Measurements from ENCODE around the gene SQSTM1. TPM values are rescaled to one million over a fixed set of nuclear protein-coding genes. Genes with fewer than 3 reads are reported as not detected.
"Not testable (repeated sequence)": the region's sequence is repeated elsewhere in the genome, so short reads cannot be mapped to it uniquely, and the experiment has no call there.

SQSTM1 gene
- total RNA-seq, 1 donor from 2014 or later = 447 TPM

DNA sequence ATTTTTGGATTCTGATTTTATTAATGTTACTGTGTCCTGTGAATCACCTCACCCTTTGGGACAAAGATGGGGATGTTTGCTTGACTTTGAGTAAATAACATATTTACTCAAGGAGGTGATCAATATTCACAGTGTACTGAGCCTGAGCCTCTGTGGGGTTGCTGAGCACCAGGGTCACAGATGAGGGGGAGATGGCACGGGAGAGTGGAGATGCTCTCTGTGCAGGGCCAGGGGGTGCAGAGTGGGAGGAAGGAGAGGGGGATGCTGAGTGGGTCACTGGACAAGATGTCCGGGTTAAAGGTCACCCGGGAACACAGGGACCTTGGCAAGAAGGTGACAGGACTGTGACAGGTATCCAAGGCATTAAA is 4.0 kb downstream of the SQSTM1 start:
- DNase-seq (ENCODE audit: low read depth) = no peak

DNA sequence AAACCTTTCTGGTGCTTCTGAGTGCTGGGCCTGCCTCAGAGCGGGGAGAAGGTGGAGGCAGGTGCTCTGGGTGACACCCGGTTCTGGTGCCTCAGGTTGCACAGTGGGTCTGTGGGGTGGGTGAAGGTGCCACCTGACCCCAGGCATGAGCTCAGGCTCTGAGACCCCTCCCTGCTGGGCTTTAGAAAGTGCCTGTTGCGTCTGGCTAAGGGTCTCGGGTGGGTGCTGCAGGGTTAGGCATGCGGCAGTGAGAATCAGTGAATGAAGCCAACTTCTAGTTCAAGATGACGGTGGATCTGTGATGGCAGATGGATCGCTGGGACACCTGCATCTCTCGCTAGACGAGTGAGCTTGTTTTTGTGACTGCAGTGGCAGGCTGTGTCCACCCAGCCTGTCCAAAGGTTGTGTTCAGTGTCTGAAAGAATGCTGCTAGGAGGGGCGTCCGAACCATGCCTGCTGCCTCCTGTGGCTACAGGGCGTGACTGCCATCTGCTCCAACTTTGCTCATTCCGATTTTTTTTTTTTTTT is 5.0 kb downstream of the SQSTM1 start:
- no peak for DNase-seq (ENCODE audit: low read depth)

DNA sequence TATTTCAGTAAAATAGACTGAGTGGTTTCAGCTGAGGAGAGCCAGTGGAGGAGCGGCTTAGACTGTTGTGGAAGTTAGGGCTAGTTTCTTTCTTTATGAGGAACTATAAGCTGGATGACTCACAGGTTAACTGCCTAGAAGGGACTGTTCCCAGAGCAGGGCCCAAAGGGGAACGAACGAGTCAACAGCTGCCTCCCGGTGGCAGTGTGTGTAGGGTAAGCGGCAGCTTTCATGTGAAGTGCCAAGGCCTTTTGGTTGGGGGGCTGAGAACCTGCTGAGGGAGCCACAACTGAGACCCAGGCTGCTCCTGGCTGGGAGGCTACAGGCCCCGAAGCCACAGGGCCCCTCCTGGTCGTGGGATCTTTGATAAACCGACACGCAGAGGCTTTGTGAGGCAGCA is 7.0 kb downstream of the SQSTM1 start:
- peak; percentile 79 for DNase-seq (ENCODE audit: low read depth)

DNA sequence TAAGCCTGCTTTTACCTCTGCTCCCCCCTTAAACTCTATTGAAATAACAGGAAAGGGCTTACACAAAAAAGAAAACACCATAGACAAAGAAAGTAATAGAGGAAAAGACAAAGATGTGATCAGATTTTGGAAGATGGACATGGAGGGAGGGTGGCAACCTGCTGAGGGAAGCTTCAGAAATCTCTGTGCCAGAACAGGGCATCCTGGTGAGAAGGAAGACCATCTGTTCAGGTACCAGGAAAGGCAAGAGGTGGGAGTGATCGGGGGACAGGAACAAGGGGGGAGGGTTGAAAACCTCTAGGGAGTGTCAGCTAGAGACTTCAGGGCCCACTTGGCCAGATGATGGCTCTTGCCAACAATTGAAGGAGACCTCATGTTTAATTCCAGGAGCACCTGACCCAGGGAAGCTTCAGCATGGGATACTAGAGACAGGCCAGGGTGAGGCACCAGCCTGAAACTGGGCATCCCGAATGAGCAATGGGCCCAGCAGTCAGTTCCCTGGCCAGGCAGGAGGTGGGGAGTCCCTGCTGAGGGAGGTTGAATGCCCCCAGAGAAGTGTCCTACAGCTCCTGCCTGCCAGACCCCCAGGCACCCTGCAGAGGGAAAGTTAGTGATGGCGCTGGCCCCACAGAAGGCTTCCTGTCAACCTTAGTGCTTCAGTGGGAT is 8.2 kb downstream of the SQSTM1 start:
- no peak for DNase-seq (ENCODE audit: low read depth)

DNA sequence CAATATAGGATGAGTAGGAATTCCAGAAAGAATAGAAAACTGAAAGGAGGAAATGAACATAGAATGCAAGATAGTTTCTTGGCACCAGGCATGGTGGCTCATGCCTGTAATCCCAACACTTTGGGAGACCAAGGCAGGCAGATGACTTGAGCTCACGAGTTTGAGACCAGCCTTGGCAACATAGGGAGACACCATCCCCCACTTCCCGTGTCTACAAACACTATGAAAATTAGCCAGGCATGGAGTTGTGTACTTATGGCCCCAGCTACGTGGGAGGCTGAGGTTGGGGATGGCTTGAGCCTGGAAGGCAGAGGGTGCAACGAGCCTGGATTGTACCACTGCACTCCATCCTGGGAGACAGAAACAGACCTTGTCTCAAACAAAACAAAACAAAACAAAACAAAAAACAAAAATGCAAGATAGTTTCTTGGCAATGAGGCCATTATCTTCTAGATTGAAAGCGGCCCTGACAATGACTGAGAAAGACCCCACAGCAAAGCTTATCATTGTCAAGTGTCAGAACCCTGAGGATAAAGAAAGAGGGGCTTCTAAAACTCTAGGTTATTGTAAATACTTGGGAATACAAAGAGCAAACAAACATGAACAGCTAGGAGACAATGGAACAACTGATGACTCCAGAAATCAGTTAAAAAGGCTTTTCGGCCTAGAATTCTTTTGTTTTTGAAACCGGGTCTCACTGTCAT is 9.2 kb downstream of the SQSTM1 start:
- peak; percentile 56 for DNase-seq (ENCODE audit: low read depth)

DNA sequence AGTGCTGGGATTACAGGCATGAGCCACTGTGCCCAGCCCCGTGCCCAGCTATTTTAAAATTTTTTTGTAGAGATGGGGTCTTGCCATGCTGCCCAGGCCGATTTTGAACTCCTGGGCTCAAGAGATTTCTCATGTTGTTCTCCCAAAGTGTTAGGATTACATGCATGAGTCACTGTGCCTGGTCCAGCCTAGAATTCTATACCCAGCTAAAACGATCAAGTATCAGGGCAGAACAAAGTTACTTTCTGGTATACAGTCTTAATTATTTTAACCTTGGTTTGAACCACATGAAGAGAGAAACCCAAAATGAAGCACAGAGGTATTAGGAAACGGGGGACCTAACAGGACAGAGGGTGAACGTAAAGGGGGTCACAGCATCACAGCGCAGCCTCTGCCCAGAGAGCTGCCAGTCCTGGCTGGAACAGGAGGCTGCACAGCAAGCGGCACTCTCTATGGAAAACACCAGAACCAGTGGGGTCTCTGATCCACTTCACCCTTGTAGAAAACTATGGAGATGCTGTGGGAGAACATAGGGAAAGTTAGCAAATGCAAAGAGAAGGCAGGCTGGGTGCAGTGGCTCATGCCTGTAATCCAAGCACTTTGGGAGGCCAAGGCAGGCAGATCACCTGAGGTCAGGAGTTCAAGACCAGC is 10.2 kb downstream of the SQSTM1 start:
- no peak for DNase-seq (ENCODE audit: low read depth)

DNA sequence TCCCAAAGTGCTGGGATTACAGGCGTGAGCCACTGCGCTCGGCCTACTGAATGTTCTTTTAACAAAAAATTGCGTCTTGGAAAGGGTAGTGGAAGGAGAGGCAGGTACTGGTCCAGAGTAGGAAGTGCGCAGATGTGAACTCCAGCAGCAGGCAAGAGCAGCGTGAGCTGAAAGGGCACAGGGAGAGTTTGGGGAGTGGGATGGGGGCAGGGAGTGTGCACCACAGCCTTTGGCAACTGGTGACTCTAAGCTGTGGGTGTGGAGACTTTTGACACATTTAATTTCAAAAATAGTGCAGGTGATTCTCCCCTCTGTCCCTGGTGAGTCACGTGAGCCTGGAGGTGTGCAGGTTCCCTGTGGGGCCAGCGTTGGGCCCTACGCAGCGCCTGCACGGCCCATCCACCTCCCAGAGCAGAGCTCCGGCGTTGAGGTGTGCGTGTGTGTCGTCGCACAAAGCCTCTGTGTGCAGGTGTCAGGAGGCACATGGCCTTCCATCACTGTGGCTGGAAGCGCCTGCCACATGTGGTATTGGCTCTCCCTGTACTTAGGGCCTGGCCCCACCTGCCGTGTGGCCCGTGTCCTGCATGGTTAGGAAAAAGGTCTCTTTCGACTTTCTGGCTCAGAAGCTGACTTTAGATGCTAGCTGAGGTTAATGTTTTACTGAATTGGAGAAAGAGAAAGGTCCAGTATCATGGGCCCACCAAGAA is 11.5 kb downstream of the SQSTM1 start:
- no peak for DNase-seq (ENCODE audit: low read depth)

DNA sequence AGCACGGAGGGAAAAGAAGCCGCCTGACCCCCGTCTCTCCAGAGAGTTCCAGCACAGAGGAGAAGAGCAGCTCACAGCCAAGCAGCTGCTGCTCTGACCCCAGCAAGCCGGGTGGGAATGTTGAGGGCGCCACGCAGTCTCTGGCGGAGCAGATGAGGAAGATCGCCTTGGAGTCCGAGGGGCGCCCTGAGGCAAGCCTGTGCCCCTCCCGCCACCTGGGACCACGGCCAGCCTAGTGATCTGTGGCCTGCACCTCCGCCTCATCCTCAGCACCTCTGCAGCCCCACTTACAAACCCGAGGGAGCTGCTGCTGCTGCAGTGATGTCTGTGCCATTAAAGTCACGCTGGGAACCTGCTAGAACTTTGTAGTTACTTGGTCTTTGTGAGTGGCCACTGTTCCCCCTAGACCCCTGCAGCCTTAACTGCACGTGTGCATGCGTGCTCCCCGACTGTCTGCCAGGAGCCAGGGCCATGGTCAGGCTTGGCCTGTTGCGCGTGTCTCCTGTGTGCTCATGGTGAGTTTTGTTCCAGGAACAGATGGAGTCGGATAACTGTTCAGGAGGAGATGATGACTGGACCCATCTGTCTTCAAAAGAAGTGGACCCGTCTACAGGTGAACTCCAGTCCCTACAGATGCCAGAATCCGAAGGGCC is 12.5 kb downstream of the SQSTM1 start:
- DNase-seq (ENCODE audit: low read depth) = no peak

DNA sequence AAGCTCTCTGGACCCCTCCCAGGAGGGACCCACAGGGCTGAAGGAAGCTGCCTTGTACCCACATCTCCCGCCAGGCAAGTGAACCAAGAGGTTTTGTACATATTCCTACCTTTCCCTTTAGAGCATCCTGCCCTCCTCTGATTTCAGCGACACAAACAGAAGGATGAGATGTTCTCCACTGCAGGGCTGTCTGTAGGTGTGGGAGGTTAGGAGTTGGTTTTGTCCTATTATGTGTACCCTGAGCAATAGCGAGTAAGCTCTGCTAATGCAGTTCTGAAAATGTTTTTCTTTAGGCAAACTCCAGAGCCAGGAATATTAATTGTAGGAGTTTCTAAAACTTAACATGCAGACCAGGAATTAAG is 13.0 kb downstream of the SQSTM1 start:
- DNase-seq (ENCODE audit: low read depth) = no peak

DNA sequence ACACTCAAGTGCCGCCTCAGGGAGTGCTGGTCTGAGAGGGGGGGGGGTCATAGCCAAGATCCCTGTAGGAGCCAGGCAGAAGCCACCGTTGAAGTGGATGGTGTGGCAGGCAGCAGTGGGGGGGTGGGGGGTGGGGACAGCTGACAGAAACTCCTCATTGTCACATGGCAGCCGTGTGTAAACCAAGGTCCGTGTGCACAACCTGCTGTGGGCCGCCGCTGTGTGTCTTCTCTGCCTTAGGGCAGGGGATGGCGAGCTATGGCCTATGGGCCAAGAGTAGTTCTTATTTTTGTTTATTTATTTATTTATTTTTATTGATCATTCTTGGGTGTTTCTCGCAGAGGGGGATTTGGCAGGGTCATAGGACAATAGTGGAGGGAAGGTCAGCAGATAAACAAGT is 13.4 kb downstream of the SQSTM1 start:
- DNase-seq (ENCODE audit: low read depth) = no peak

DNA sequence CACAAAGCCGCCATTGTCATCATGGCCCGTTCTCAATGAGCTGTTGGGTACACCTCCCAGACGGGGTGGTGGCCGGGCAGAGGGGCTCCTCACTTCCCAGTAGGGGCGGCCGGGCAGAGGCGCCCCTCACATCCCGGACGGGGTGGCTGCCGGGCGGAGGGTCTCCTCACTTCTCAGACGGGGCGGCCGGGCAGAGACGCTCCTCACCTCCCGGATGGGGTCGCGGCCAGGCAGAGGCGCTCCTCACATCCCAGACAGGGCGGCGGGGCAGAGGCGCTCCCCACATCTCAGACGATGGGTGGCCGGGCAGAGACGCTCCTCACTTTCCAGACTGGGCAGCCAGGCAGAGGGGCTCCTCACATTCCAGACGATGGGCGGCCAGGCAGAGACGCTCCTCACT is 14.2 kb downstream of the SQSTM1 start:
- not testable (repeated sequence) for DNase-seq (ENCODE audit: low read depth)

DNA sequence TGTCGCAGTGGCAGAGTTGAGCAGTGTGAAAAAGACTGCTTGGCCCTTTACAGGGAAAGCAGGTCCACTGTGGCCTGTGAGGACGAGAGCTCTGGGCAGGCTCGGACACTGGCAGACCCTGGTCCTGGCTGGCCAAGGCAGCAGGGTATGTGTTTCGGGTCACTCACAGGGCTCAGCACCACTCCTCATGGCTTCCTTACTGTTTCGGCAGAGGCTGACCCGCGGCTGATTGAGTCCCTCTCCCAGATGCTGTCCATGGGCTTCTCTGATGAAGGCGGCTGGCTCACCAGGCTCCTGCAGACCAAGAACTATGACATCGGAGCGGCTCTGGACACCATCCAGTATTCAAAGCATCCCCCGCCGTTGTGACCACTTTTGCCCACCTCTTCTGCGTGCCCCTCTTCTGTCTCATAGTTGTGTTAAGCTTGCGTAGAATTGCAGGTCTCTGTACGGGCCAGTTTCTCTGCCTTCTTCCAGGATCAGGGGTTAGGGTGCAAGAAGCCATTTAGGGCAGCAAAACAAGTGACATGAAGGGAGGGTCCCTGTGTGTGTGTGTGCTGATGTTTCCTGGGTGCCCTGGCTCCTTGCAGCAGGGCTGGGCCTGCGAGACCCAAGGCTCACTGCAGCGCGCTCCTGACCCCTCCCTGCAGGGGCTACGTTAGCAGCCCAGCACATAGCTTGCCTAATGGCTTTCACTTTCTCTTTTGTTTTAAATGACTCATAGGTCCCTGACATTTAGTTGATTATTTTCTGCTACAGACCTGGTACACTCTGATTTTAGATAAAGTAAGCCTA is 15.7 kb downstream of the SQSTM1 start:
- DNase-seq (ENCODE audit: low read depth) = peak; percentile 65

DNA sequence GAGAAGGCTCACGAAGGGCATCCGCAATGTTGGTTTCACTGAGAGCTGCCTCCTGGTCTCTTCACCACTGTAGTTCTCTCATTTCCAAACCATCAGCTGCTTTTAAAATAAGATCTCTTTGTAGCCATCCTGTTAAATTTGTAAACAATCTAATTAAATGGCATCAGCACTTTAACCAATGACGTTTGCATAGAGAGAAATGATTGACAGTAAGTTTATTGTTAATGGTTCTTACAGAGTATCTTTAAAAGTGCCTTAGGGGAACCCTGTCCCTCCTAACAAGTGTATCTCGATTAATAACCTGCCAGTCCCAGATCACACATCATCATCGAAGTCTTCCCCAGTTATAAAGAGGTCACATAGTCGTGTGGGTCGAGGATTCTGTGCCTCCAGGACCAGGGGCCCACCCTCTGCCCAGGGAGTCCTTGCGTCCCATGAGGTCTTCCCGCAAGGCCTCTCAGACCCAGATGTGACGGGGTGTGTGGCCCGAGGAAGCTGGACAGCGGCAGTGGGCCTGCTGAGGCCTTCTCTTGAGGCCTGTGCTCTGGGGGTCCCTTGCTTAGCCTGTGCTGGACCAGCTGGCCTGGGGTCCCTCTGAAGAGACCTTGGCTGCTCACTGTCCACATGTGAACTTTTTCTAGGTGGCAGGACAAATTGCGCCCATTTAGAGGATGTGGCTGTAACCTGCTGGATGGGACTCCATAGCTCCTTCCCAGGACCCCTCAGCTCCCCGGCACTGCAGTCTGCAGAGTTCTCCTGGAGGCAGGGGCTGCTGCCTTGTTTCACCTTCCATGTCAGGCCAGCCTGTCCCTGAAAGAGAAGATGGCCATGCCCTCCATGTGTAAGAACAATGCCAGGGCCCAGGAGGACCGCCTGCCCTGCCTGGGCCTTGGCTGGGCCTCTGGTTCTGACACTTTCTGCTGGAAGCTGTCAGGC is 16.6 kb downstream of the SQSTM1 start:
- DNase-seq (ENCODE audit: low read depth) = no peak

DNA sequence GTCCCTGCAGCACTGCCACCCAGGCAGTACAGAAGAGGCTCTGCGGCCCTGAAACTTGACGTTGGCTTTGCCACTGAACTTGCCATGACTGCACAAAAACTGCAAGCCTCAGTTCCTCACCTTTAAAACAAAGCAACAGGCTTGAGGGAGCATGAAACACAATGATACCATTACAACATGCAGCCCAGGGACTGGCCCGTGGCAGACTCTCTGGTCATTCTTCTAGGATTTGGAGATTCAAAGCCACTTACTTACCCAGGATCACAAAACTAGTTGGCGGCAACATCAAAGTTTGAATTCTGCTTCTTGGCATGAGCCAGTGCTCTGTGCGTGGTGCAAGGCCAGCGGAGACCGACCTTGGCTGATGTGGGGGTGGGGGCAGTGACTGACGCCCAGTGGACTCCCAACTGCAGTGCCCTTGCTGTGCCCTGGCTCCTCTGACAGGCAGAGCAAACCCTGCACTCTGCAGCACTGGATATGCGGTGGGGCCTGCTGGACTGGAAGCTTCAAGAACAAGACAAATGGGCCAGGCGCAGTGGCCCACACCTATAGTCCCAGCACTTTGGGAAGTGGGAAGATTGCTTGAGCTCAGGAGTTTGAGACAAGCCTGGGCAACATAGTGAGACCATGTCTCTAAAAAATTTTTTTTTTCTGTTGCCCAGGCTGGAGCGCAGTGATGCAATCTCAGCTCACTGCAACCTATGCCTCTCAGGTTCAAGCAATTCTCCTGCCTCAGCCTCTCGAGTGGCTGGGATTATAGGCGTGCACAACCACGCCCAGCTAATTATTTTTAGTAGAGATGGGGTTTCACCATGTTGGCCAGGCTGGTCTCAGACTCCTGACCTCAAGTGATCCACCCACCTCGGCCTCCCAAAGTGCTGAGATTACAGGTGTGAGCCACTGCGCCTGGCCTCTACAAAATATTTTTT is 18.9 kb downstream of the SQSTM1 start:
- no peak for DNase-seq (ENCODE audit: low read depth)

DNA sequence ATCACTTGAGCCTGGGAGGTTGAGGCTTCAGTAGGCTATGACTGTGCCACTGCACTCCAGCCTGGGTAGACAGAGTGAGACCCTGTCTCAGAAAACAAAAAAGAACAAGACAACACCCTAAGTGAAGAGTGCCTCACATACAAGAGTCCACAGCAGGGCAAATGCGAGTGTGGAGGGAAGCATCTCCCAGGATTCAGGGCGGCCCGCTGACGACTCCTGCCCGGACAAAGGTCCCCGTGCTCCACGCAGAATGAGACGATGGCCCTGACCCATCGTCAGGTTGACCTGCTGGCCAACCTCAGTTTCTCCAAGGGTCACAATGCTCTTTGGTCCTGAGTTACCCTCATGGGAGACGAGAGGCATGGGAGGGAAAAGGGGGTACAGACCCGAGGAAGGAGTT is 19.6 kb downstream of the SQSTM1 start:
- no peak for DNase-seq (ENCODE audit: low read depth)

DNA sequence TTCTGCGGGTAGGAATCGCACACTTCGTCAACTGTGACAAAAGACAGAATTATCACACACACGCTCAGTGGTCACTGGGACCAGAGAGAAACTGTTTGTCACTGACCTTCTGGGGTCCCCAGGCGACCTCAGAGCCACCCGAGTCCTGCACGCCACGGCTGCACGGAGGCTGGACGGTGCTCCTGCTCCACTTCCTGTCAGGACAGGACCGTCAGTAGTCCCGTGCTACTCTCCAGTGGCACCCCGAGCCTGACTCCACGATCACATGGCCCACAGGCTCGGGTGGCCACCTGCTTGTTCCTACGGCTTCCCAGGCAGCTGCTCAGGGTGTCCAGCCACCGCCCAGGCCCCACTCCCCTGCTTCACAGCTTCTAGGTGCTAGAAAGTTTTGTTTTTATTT is 20.1 kb downstream of the SQSTM1 start:
- DNase-seq (ENCODE audit: low read depth) = no peak

DNA sequence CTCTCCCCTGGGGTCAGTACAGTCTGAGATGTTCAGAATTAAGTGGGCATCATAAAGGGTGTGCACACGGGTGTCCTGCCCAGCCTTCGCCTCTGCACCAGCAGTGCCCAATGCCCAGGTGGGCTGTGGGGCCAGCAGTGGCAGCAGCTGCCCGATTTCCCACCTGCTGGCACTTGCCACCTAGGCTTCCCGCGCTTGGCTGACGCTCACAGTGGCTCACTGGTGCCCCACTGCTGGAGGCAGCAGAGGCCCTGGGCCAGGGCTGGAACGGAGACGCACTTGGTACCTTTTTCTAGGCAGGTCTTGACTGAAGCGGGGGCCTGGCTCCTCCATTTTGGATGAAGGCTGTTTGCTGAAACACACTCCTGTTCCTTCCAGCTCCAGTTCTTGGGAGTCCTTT is 20.9 kb downstream of the SQSTM1 start:
- DNase-seq (ENCODE audit: low read depth) = no peak

DNA sequence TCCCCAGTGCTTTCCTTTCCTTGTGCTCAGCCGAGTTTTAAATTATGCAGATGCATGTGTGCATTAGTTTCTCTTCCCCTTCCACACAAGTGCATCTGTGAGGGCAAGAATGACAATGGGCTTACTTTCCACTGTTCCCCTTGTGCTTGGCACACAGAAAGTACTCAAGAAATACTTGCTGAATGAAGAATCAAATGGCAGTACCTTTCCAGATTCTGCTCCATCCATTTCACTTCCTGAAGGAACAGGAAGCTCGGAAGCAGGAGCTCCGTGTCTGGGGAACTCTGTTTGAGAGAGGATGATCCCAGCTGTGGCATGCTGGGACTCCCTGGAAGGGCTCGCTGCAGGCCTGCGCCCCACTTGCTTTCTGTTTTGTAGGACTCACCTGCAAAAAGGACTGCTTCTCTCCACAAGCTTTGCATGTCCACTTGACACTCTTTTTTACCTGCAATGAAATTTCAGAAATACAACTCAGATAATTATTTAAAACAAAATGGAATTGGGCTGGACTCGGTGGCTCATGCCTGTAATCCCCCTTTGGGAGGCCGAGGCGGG is 32.4 kb downstream of the SQSTM1 start:
- DNase-seq (ENCODE audit: low read depth) = no peak

DNA sequence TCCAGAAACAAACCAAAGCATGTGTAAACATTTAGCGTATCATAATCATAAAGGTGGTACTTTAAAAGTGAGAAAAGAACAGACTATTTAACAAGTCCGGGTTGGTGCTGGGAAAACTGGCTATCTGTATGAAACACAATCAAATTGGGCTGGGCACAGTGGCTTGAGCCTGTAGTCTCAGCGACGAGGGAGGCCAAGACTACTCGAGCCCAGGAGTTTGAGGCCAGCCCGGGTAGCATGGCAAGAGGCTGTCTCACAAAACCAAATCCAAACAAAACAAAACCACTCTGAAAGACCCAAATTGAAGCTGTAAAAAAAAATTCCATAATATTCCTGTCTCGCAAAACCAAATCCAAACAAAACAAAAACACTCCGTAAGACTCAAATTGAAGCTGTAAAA is 33.7 kb downstream of the SQSTM1 start:
- DNase-seq (ENCODE audit: low read depth) = no peak
